Kidney epithelial cell (primary cell): ENCODE results near the gene PNMA1. TPM values are rescaled to one million over a fixed set of nuclear protein-coding genes. Genes with fewer than 3 reads are reported as not detected.

ENCODE experiments used
- DNase-seq: peaks from one replicate; pipeline ENCODE4 v3.0.0-alpha.2; 2010; ENCODE audit warnings: low read depth
- H3K27me3 ChIP-seq: 2 replicates; pipeline ENCODE4 v1.6.0; 2011; ENCODE audit warnings: low read length; ENCODE audit not compliant: control insufficient read depth, insufficient read depth
- H3K36me3 ChIP-seq: 2 replicates; pipeline ENCODE4 v1.5.1; 2011; ENCODE audit warnings: low read length; ENCODE audit not compliant: control insufficient read depth, insufficient read depth
- H3K4me3 ChIP-seq: 2 replicates; pipeline ENCODE4 v1.5.1; 2011; ENCODE audit warnings: low read depth, mild to moderate bottlenecking, control low read depth, low read length
- CTCF ChIP-seq: IDR thresholded peaks from 2 replicates; pipeline ENCODE4 v1.5.1; 2011; ENCODE audit warnings: mild to moderate bottlenecking, moderate library complexity, low read length, control low read depth, inconsistent platforms; ENCODE audit not compliant: insufficient read depth, poor library complexity, severe bottlenecking
- total RNA-seq: library from RNA; depleted of rRNA; stranded (reverse); fragments of >200 nt; gene quantifications from 2 replicates; pipeline ENCODE4 v1.2.3, GENCODE V29; 2015

The PNMA1 gene
- total RNA-seq, 1 donor from 2014 or later, result 31.0 TPM

GRCh38 chr14:73678698-73679097 lies 35.5 kb downstream of the PNMA1 start:
- DNase-seq, result no peak
- no peak for TF ChIP-seq CTCF
- no peaks in the 10 kb centered on the region for H3K36me3 ChIP-seq
- no peak overlapping the region for H3K4me3 ChIP-seq
- H3K27me3 ChIP-seq, result no peaks in the 10 kb centered on the region

GRCh38 chr14:73674986-73675385 lies 39.2 kb downstream of the PNMA1 start:
- no peak for DNase-seq
- Histone ChIP-seq H3K36me3 (no peaks in the 10 kb centered on the region), H3K4me3 (no peak overlapping the region), H3K27me3 (no peaks in the 10 kb centered on the region)
- no peak for TF ChIP-seq CTCF

- H3K27me3 ChIP-seq, result no peaks in the 10 kb centered on the region
- DNase-seq, result no peak
- no peak overlapping the region for H3K4me3 ChIP-seq
- H3K36me3 ChIP-seq, result no peaks in the 10 kb centered on the region
- TF ChIP-seq CTCF, result no peak
Observed at GRCh38 chr14:73667854-73668253, 46.3 kb downstream of the PNMA1 start.

- no peak for DNase-seq
- Histone ChIP-seq H3K36me3 (no peaks in the 10 kb centered on the region), H3K27me3 (no peaks in the 10 kb centered on the region), H3K4me3 (no peak overlapping the region)
- no peak for TF ChIP-seq CTCF
Observed at GRCh38 chr14:73666583-73666982, 47.6 kb downstream of the PNMA1 start.

- H3K36me3 ChIP-seq, result no peaks in the 10 kb centered on the region
- DNase-seq, result no peak
- TF ChIP-seq CTCF, result no peak
- H3K4me3 ChIP-seq, result no peak overlapping the region
- no peaks in the 10 kb centered on the region for H3K27me3 ChIP-seq
Observed at GRCh38 chr14:73665130-73665529, 49.1 kb downstream of the PNMA1 start.

GRCh38 chr14:73663548-73664212 lies 50.5 kb downstream of the PNMA1 start:
- Histone ChIP-seq H3K36me3 (no peaks in the 10 kb centered on the region), H3K27me3 (no peaks in the 10 kb centered on the region), H3K4me3 (no peak overlapping the region)
- TF ChIP-seq CTCF, result no peak
- no peak for DNase-seq
